GM21515 (cell line): ENCODE results near the gene CCDC148.
"Not testable (repeated sequence)": the region's sequence is repeated elsewhere in the genome, so short reads cannot be mapped to it uniquely, and the experiment has no call there.

ENCODE experiments used
- ATAC-seq: cut with Tn5 transposase; IDR thresholded peaks from one replicate; pipeline ENCODE4 v1.9.1; 2021; ENCODE audit not compliant: unreplicated experiment

CCDC148 gene

GRCh38 chr2:158439062-158439461 is 17.5 kb downstream of the CCDC148 start:
- not testable (repeated sequence) for ATAC-seq

DNA sequence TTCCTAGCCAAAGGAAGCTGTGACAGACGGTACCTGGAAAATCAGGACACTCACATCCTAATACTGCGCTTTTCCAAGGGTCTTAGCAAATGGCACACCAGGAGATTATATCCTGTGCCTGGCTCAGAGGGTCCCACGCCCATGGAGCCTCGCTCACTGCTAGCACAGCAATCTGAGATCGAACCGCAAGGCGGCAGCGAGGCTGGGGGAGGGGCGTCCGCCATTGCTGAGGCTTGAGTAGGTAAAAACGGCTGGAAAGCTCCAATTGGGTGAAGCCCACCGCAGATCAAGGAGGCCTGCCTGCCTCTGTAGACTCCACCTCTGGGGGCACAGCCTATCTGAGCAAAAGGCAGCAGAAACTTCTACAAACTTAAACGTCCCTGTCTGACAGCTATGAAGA is 22.8 kb downstream of the CCDC148 start:
- ATAC-seq: not testable (repeated sequence)

DNA sequence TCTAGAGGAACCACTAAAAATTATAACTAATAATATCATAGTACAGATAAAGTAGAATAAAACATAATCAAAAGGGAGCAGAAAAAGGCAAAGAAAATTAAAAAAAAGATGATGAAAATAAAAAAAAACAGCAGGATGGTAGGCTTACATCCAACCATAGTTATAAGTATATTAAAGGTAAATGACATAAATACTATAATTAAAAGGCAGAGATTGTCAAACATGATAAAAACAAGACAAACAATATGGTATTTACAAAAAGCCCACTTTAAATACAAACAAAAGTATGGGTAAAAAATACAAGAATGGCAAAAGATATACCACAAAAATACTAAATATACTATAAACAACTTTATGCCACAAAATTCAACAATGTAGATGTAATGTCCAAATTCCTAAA is 24.4 kb downstream of the CCDC148 start:
- ATAC-seq: no peak

DNA sequence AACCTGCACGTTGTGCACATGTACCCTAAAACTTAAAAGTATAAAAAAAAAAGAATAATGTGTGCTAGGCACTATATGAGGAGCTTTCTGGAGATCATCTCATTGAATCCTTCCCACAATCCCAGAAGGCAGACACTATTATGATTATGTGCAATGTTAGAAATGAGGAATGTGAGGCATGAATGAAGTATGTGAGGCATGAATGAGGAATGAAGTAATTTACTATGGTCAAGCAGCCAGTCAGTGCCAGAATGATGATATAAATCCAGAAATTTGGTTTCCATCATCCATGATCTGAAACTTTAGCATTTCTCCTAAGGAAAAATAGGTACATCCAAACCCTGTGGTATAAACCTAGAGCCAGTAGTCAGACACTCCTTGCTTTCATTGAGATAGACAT is 42.0 kb downstream of the CCDC148 start:
- no peak for ATAC-seq

DNA sequence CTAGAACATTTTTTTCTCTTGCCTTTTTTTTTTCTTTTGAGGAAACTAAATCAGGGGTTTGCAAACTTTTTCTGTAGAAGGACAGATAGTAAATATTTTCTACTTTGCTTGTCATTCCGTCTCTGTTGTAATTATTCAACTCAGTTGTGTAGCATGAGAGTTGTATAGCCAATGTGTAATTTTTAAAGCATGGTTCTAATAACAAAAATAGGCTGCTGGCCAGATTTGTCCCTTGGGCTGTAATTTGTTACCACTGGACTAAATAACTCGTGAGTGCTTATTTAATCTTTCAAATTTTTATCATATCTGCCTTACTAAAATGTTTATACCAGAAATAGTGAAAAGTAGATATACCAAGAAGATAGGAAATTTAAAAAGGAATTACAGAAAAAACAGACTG is 43.0 kb downstream of the CCDC148 start:
- no peak for ATAC-seq

GRCh38 chr2:158412206-158412605 is 44.3 kb downstream of the CCDC148 start:
- no peak for ATAC-seq

GRCh38 chr2:158411748-158412147 is 44.8 kb downstream of the CCDC148 start:
- no peak for ATAC-seq

- no peak for ATAC-seq
Measured at GRCh38 chr2:158410132-158410531, 46.4 kb downstream of the CCDC148 start.

DNA sequence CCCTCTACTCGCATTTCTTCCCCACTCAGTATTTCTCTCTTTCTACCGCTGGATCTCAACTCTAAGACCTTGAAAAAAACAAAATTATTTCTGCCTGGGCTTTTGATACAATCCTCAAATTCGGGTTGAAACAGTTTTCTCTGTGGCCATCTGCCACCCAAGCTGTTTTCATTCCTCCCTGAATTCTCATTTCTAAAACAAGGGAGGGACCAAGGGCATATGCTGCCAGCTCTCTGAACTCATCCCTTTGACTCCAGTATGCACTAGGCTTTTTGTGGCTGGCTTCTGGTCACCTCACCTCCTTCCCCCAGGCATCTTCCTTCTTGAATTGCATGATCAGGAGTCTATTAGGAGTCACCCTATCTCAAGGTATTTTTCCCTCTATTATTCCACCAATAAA is 49.5 kb downstream of the CCDC148 start:
- ATAC-seq: no peak

GRCh38 chr2:158405341-158405740 is 51.2 kb downstream of the CCDC148 start:
- no peak for ATAC-seq

GRCh38 chr2:158403237-158403636 is 53.3 kb downstream of the CCDC148 start:
- no peak for ATAC-seq

DNA sequence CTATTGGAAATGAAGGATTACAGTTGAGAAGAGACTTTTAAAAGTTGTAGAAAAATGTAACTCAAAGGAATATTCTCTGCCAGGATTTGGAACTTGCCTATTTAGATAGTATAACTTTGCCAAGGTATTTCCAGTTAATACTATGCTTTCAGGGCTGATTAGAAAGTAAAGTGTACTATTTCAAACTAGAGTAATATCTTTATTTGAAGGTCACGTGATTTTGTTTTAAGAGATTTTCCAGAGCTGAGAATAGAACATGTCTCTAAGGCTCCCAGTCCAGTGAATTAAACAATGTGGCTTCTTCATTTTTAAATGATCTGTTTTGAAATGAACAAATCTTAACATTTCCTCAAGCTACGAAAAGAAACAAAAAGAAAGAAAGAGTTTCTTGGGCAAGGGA is 53.9 kb downstream of the CCDC148 start:
- no peak for ATAC-seq

DNA sequence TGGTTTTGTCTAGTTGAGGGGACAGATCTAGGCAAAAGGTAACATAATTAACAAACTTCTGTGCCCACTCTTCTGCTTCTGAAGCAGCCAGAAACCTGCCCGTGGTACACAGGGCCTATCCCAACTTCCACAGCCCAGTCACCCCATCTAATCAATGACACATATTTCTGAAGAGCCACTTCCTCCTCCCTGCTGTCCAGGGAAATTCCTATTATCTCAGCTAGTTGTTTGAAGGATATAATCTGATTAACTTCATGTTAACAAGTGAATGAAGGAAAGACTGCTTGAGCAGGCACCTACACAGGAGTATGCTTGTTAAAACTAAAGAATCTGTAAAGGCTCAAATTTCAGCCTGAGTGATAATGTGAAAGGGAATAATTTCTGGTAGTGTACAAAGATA is 61.4 kb downstream of the CCDC148 start:
- no peak for ATAC-seq

DNA sequence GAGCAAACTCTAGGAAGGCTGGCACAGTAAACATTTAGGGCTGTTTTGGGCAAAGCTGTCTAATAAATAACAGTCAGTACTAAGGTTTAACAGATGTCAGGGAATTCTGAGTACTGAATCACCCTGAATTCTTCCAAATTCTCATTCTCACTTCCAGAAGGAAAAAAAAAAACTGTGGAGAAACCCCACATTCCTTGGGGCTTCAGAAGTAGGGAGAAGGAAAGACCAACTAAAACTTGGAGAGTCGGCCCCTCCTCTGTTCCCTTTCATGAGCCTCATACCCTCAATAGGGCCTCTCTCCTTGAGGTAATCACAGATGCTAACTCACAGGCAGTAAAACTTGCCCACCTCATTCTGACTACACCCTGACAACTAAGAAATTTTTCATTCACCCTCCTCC is 62.1 kb downstream of the CCDC148 start:
- ATAC-seq: no peak

DNA sequence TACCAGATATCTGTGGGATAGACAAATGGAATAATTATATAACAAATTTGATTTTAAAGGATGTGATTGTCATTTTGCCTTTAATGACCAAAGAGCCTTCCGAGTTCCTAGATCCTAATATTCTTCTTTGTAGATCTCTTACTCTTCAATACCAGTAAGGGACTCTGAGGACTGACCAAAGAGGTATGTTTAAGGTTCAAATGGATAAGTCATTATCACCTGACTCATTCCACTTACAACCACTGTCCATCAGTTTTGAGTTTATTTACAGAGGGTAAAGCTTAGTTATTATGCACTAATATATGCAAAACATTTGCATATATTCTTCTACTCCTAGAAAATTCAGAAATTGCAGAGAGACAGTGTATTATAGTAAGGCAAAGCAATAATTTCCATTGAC is 62.7 kb downstream of the CCDC148 start:
- no peak for ATAC-seq

DNA sequence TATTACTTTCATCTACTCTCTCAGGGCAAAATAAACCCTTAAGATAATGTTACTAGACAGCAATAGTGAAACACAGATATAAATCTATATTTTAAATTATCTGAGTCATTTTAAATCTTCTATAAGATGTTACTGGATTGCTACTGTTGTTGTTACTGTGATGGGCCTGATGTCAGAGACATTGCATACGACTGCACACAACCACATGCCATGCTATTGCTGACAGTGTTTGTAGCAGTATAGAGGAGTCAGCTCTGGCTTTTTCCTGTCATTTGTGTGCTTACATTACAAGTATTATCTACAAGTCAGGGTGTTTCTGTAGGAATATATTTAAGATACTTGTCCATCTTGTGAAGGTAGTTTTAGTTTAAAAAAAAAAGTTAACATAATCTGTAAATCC is 63.9 kb downstream of the CCDC148 start:
- no peak for ATAC-seq

DNA sequence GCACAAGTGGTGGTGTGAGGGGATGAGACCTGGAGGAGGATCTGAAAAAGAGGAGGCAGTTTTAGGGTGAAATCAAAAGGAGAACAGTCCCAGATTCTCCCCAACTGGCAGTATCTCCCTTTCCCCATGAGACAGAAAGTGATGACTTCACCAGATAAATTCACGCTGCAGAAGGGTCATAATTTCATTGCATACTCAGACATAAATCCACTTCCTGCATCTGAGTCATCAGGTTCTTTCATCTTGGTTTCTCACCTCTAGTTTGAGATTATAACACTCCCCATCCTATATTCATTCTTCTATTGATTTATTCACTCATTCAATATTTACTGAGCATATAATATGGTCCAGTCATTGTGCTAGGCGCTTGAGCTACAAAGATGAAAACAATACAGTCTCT is 64.7 kb downstream of the CCDC148 start:
- no peak for ATAC-seq

DNA sequence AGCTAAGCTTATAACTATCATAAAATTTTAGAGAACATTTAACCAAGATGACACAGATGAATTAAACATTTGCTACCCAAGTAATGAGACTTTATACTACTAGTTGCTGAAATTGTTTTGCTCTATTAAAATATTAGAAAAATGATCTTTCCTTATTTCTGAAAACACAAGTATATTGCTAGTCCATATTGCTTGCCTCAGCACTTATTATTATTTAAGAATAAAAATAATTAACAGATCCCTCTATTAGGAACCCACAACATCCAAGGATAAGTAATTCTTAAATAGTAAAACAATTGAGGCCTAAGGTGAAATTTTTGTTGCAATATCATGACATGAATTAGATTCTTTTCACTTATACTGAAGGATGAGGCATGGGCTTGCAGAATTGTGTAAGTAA is 65.2 kb downstream of the CCDC148 start:
- no peak for ATAC-seq

DNA sequence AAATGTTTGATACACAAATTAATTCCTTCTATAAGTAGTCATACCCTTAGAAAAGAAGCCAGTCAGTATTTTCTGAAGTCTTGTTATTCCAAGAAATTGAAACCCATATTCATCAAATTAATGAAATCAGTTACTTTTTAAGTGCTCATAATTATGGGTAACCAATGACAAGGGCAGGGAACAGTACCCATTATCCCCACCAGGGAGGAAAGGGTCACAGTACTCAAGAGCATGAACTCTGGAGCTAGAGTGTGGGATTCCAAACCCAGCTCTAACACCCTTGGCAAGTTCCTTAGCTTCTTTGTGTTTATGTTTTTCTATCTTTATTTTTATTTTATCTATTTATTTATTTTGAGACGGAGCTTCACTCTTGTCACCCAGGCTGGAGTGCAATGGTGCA is 68.4 kb downstream of the CCDC148 start:
- ATAC-seq: no peak

DNA sequence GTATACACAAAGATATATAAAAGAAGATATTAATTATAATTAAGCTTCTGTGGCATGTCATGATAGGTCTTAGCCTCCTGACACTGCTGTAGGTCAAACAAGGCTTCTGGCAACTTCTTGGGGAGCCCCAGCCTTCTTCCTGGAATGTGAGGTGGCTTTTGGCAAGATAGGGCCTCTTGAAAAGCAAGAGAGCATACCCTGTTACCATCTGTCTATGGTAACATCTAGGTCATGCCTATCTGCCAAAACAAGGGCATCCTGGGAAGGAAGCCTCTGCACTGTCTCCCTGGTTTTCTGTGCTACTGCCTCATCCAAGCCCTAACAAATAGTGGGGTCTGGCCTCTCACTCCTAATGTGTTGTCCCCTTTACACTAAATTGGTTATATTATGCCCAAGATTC is 70.9 kb downstream of the CCDC148 start:
- ATAC-seq: no peak

DNA sequence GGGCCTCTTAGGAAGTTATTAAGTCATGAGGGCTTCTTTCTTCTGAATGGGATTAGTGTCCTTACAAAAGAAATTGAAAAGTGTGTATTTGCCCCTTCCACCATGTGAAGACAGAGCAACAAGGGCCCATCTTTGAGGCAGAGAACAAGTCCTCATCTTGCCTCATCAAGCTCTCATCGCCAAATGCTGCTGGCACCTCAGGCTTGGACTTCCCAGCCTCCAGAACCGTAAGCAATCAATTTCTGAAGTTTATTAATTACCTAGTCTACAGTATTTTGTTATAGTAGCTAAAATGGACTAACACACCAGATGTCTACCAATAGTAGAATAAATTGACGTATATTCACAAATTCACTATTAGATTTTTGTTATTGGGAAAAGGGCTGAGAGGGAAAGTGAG is 74.6 kb downstream of the CCDC148 start:
- no peak for ATAC-seq

- ATAC-seq: no peak
Measured at GRCh38 chr2:158381205-158381604, 75.3 kb downstream of the CCDC148 start.

GRCh38 chr2:158380746-158381145 is 75.8 kb downstream of the CCDC148 start:
- ATAC-seq: no peak

GRCh38 chr2:158378926-158379325 is 77.6 kb downstream of the CCDC148 start:
- no peak for ATAC-seq
